Thymus (tissue), 11 donors: ENCODE measurements around the gene SETBP1. TPM values are rescaled to one million over a fixed set of nuclear protein-coding genes. Genes with fewer than 3 reads are reported as not detected.
"Not testable (repeated sequence)": the region's sequence is repeated elsewhere in the genome, so short reads cannot be mapped to it uniquely, and the experiment has no call there.

Experiments
- DNase-seq, 9 donors: peaks; one replicate each; pipeline ENCODE4 v3.0.0-alpha.2; 2013; ENCODE audit warnings: low spot score in 9 of 9, low read depth in 6 of 9, missing footprints in 1 of 9
- H3K27ac ChIP-seq, 2 donors: one replicate each; pipeline ENCODE4 v1.5.1; 2013; ENCODE audit warnings: control low read depth in 1 of 2, low read depth in 1 of 2, low read length in 1 of 2, mild to moderate bottlenecking in 1 of 2, moderate library complexity in 1 of 2
- H3K27me3 ChIP-seq, 2 donors: one replicate each; pipeline ENCODE4 v1.5.1; 2013; ENCODE audit warnings: low read length in 1 of 2; ENCODE audit not compliant: control insufficient read depth in 2 of 2, insufficient read depth in 1 of 2
- H3K36me3 ChIP-seq, 2 donors: one replicate each; pipeline ENCODE4 v1.5.1; 2013; ENCODE audit warnings: low read length in 1 of 2, mild to moderate bottlenecking in 1 of 2, moderate library complexity in 1 of 2; ENCODE audit not compliant: control insufficient read depth in 2 of 2, insufficient read depth in 2 of 2
- H3K4me1 ChIP-seq, 2 donors: one replicate each; pipeline ENCODE4 v1.5.1; 2013; ENCODE audit warnings: low read length in 2 of 2; ENCODE audit not compliant: control insufficient read depth in 2 of 2, insufficient read depth in 2 of 2
- H3K4me3 ChIP-seq, 2 donors: one replicate each; pipeline ENCODE4 v1.5.1; 2013; ENCODE audit warnings: low read length in 2 of 2, control low read depth in 1 of 2, mild to moderate bottlenecking in 1 of 2
- H3K9me3 ChIP-seq, 2 donors: one replicate each; pipeline ENCODE4 v1.5.1; 2013; ENCODE audit warnings: low read length in 1 of 2, mild to moderate bottlenecking in 1 of 2; ENCODE audit not compliant: control insufficient read depth in 2 of 2, insufficient read depth in 1 of 2
- WGBS: extraction: QIAGEN DNeasy Blood & Tissue Kit; methylation state at CpG from one replicate; pipeline ENCODE4 v1.1.7; 2013; 5-methylcytosine and 5-hydroxymethylcytosine counted together
- polyA plus RNA-seq: library from polyadenylated mRNA; stranded (reverse); fragments of 200-250 nt; gene quantifications from one replicate; pipeline ENCODE4 v1.2.3, GENCODE V29; 2013
- total RNA-seq: library from RNA; stranded (reverse); fragments of 120-200 nt; gene quantifications from one replicate; pipeline ENCODE4 v1.2.4, GENCODE V29; 2013
- donor health status: healthy.

The SETBP1 gene
- total and polyA plus RNA-seq, 2 donors, result 3.3 to 8.5 TPM

- WGBS, result over 99% methylated on average over 8 of the region's 8 CpGs
- H3K9me3 ChIP-seq, H3K27ac ChIP-seq, H3K36me3 ChIP-seq, H3K4me3 ChIP-seq, H3K27me3 ChIP-seq, DNase-seq: not testable (repeated sequence)
- peaks cover 0 to 13% of the 10 kb centered on the region in 2 donors for H3K4me1 ChIP-seq
Measured at GRCh38 chr18:44800766-44801165, 120.1 kb downstream of the SETBP1 start.

DNA sequence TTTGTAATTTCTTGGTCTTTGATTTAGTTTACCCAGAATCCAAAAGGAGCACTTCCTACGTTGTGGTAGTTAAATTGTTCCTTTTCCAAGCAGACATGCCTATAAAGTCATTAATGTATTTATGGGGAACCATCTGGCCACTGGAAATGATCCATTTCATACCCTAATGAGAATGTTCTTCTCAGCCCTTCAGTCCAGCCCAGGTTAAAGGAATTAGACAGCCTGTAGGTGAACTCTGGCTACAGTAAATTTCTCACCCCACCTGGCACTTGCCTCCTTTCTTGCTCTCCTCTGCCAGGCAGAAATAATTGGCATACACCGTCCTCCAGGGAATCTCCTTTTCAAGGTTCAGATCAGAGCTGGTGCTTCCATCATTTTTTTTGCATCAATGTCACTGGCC, 121.1 kb downstream of the SETBP1 start:
- Histone ChIP-seq H3K4me1 (peaks cover 0 to 13% of the 10 kb centered on the region in 2 donors), H3K27ac (no peak overlapping the region)
- WGBS, result 97% methylated on average over 2 of the region's 2 CpGs

DNA sequence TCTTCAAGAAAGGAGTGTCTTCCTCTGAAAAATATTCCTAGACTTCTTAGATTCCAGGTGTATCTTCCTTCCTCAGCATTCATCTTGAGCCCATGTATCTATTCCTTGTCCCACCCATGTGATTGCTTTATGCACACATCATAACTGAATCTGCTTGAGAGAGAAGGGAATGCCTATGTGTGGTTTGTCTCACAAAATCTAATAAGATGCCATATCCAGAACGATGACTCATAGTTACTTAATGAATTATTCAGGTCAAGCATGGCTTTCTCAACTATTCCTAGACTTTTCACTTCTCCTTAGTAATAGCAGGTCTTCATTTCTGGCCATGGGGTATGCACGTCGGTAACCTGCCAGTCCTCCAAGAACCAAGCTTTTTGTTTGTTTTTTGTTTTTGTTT, 121.8 kb downstream of the SETBP1 start:
- WGBS, result 97% methylated on average over 3 of the region's 3 CpGs
- Histone ChIP-seq H3K36me3 (no peaks in the 10 kb centered on the region), H3K27ac (no peak overlapping the region), H3K9me3 (no peaks in the 10 kb centered on the region), H3K27me3 (no peaks in the 10 kb centered on the region), H3K4me1 (peaks cover 0 to 13% of the 10 kb centered on the region in 2 donors), H3K4me3 (no peak overlapping the region)
- no peak for DNase-seq

More for the DNA sequence above, 121.1 kb downstream of the SETBP1 start:
- Histone ChIP-seq H3K4me3 (no peak overlapping the region), H3K9me3 (no peaks in the 10 kb centered on the region), H3K36me3 (no peaks in the 10 kb centered on the region), H3K27me3 (no peaks in the 10 kb centered on the region)
- no peak for DNase-seq

DNA sequence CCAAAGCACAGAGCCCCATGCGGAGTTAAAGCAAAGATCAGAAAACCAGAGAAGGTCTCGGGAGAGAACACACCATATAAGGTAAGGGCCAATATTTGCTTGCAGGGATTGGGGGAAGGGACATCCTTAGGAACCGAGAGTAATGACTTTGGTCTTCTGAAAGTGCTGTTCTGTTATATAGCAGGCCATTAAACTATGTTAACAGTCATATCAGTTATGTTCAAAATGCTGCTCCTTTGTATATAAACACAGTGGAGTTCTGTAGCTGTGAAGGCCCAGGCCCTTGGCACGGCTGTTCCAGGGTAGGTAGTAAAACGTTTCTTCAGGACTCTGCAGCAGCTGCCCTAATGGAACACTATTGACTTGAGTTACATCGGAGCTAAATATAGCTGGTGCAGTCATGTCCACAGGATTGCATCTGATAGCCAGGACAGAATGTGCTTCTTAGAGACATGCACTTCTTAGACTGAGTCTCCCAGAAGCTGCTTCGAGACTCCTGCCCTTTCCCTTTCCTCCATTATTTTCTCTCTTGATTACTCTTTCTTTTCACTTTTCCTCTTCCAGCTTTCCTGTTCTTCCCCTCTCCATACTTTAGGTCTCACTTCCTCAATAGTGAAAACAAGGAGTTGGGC, 122.4 kb downstream of the SETBP1 start:
- no peak for DNase-seq
- Histone ChIP-seq H3K4me3 (no peak overlapping the region), H3K4me1 (peaks cover 0 to 13% of the 10 kb centered on the region in 2 donors), H3K27me3 (no peaks in the 10 kb centered on the region), H3K36me3 (no peaks in the 10 kb centered on the region), H3K9me3 (no peaks in the 10 kb centered on the region), H3K27ac (no peak overlapping the region)
- WGBS, result 95% methylated on average over 7 of the region's 7 CpGs

DNA sequence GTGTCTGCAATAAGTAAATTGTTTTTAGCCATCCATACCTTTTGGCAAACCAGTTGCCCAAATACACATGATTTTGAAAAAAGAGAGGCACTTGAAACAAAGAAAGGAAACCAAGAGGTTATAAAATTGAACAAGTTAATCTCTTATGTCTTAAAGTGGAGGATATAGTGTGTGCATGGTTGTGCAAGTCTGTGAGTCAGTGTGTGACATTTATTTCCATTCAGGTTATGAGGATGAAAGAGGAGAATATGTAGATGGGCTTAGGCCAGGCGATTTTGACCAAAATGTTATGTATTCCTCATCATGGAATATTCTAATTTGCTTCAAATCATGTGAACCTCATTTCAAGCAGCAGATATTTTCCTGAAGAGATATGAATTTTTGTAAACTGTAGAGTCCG, 123.3 kb downstream of the SETBP1 start:
- Histone ChIP-seq H3K4me3 (no peak overlapping the region), H3K27ac (no peak overlapping the region), H3K36me3 (no peaks in the 10 kb centered on the region), H3K4me1 (peaks cover 0 to 13% of the 10 kb centered on the region in 2 donors), H3K27me3 (no peaks in the 10 kb centered on the region), H3K9me3 (no peaks in the 10 kb centered on the region)
- DNase-seq, result no peak
- WGBS, result 96% methylated on average over 2 of the region's 2 CpGs

GRCh38 chr18:44805176-44805575, 124.5 kb downstream of the SETBP1 start:
- WGBS, result over 99% methylated on average over 3 of the region's 3 CpGs
- no peak overlapping the region for H3K4me3 ChIP-seq
- no peaks in the 10 kb centered on the region for H3K36me3 ChIP-seq
- no peak overlapping the region for H3K27ac ChIP-seq
- DNase-seq, result no peak
- no peaks in the 10 kb centered on the region for H3K9me3 ChIP-seq
- peaks cover 0 to 3% of the 10 kb centered on the region in 2 donors for H3K4me1 ChIP-seq
- H3K27me3 ChIP-seq, result no peaks in the 10 kb centered on the region

DNA sequence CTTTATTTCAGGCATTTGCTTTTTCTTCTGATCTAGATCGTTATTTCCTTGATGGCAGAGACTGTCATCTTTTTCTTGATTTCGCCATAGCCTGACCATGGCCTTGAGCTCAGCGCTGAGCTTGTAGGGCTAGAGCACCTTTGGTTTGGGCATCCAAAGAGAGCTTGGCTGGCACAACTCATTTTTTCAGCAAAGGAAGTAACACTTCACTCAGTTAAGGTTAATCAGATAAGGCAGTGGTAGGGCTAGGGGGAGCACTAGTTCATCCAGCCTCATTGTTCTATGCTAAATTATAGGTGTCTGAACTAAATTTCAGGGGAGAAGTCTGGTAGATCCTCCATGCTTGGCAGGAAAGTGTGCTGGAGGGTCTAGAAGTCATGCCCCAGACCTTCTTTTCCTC, 125.0 kb downstream of the SETBP1 start:
- Histone ChIP-seq H3K27me3 (no peaks in the 10 kb centered on the region), H3K4me1 (no peaks in the 10 kb centered on the region), H3K9me3 (no peaks in the 10 kb centered on the region), H3K4me3 (no peak overlapping the region), H3K27ac (no peak overlapping the region), H3K36me3 (no peaks in the 10 kb centered on the region)
- WGBS, result 84% methylated on average over 3 of the region's 3 CpGs
- peak in 3 of 9 donors; percentile 8 to 45 (median 14) for DNase-seq

DNA sequence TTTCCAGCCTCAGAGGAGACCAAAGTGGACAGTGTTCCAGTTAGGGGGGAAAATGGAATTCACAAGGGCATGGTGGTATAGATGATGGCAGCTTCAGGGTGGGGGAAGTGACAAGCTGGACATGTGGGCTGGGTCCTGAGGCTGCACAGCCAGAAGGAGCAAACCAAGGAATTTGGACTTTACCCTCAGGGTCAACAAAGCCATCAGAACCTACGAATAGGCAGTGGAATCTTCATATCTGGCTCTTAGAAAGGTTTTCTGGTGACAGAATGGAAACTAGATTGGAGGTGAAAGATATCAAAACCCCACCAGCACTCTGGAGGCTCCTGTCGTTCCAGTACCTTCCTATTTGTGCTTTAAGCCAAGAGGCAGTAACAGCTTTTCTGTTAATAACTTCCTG, 127.1 kb downstream of the SETBP1 start:
- H3K36me3 ChIP-seq, result no peaks in the 10 kb centered on the region
- no peaks in the 10 kb centered on the region for H3K9me3 ChIP-seq
- 42% methylated on average over 2 of the region's 2 CpGs for WGBS
- DNase-seq, result no peak
- no peak overlapping the region for H3K27ac ChIP-seq
- no peak overlapping the region for H3K4me3 ChIP-seq
- no peaks in the 10 kb centered on the region for H3K4me1 ChIP-seq
- H3K27me3 ChIP-seq, result no peaks in the 10 kb centered on the region

DNA sequence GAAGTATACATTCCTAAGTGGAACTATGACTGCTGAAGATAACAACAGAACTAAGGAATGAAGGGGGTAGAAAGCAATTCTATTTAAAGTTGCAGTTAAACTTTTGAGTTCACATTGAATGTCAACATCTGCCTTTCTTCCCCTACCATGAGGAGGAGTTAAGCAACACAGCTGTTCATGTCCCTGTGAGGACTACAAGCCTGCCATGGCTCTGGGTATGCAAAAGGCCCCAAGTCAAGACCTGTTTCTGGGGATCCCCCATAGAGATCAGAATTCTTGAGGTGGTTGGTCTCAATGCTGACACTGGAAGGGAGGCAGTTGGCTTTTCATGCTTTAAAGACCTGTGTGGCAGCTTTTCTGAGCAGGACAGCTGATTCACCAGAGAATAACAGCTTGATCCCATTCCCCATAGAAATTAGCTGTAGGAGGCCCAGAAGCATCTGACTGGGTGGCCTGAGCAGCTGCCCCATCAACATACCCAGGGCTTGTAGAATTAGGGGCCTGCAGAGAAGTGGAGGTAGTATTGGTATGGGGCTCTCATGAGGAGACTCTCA, 131.0 kb downstream of the SETBP1 start:
- H3K4me3 ChIP-seq, result no peak overlapping the region
- no peak for DNase-seq
- H3K4me1 ChIP-seq, result no peaks in the 10 kb centered on the region
- no peak overlapping the region for H3K27ac ChIP-seq
- no peaks in the 10 kb centered on the region for H3K9me3 ChIP-seq
- no peaks in the 10 kb centered on the region for H3K36me3 ChIP-seq
- H3K27me3 ChIP-seq, result no peaks in the 10 kb centered on the region
